IMR-90 (cell line): ENCODE results near the gene TMEM117. TPM values are rescaled to one million over a fixed set of nuclear protein-coding genes. Genes with fewer than 3 reads are reported as not detected.

ENCODE experiments used
- ATAC-seq: fragments of 200-7000 bp; cut with Tn5 transposase; 2 replicates; pipeline ENCODE4 v1.9.1; 2020; ENCODE audit warnings: low read depth, mild to moderate bottlenecking, moderate library complexity
- BruUV-seq: library from RNA; stranded (reverse); fragments of 400-500 nt; replicated peaks from 2 replicates; lab custom pipeline; 2021; lab: Mats Ljungman, UMichigan
- CTCF ChIA-PET: fragments of 300-600 bp; formaldehyde crosslinking; extraction: SDS; loops from one replicate; lab custom pipeline; 2021; ENCODE audit warnings: antibody characterized with exemption; lab: Yijun Ruan, JAX
- POLR2A ChIA-PET: fragments of 300-600 bp; sonication (Branson Sonifier 250); formaldehyde crosslinking; loops from one replicate; lab custom pipeline; 2022; ENCODE audit warnings: antibody characterized with exemption; ENCODE audit not compliant: unreplicated experiment; lab: Charles Lee
- DNase-seq: peaks from one replicate; pipeline ENCODE4 v3.0.0; 2013
- H2AFZ ChIP-seq: replicated peaks from 2 replicates; pipeline ENCODE3; 2013; ENCODE audit warnings: low read length, mild to moderate bottlenecking; ENCODE audit not compliant: poor library complexity
- H2AK5ac ChIP-seq: 2 replicates; pipeline ENCODE4 v1.6.1; 2013; ENCODE audit warnings: low read depth, low read length, inconsistent platforms
- H2AK9ac ChIP-seq: replicated peaks from 2 replicates; pipeline ENCODE3; 2013; ENCODE audit warnings: mild to moderate bottlenecking, low read depth, low read length, moderate library complexity; ENCODE audit not compliant: poor library complexity
- H2BK120ac ChIP-seq: 2 replicates; pipeline ENCODE4 v1.6.1; 2013; ENCODE audit warnings: low read depth, low read length, inconsistent platforms
- H2BK15ac ChIP-seq: 3 replicates; pipeline ENCODE4 v1.6.1; 2013; ENCODE audit warnings: low read depth, low read length, inconsistent platforms
- H2BK20ac ChIP-seq: 2 replicates; pipeline ENCODE4 v1.6.1; 2013; ENCODE audit warnings: low read depth, mild to moderate bottlenecking, inconsistent platforms, low read length, moderate library complexity
- H2BK5ac ChIP-seq: 2 replicates; pipeline ENCODE4 v1.6.1; 2013; ENCODE audit warnings: mild to moderate bottlenecking, low read depth, low read length, inconsistent platforms; ENCODE audit not compliant: poor library complexity, severe bottlenecking
- H3K14ac ChIP-seq: replicated peaks from 2 replicates; pipeline ENCODE4 v1.6.1; 2013; ENCODE audit warnings: low read depth, low read length, inconsistent platforms
- H3K18ac ChIP-seq: 2 replicates; pipeline ENCODE4 v1.6.1; 2013; ENCODE audit warnings: low read depth, low read length, control low read depth
- H3K23ac ChIP-seq: 2 replicates; pipeline ENCODE4 v1.6.1; 2013; ENCODE audit warnings: low read depth, low read length, inconsistent platforms
- H3K27ac ChIP-seq: 2 replicates; pipeline ENCODE4 v1.5.1; 2013; ENCODE audit warnings: mild to moderate bottlenecking, control low read depth, low read length; ENCODE audit not compliant: insufficient read depth
- H3K27me3 ChIP-seq: 2 replicates; pipeline ENCODE4 v1.6.1; 2013; ENCODE audit warnings: low read length; ENCODE audit not compliant: control insufficient read depth, insufficient read depth
- H3K36me3 ChIP-seq: 2 replicates; pipeline ENCODE4 v1.6.1; 2013; ENCODE audit warnings: low read length, mixed read lengths; ENCODE audit not compliant: control insufficient read depth, insufficient read depth
- H3K4ac ChIP-seq: 2 replicates; pipeline ENCODE4 v1.6.1; 2013; ENCODE audit warnings: low read depth, low read length, inconsistent platforms
- H3K4me1 ChIP-seq: 2 replicates; pipeline ENCODE4 v1.6.1; 2013; ENCODE audit warnings: low read length, mixed read lengths; ENCODE audit not compliant: control insufficient read depth, insufficient read depth
- H3K4me2 ChIP-seq: 2 replicates; pipeline ENCODE4 v1.6.1; 2013; ENCODE audit warnings: low read depth, mild to moderate bottlenecking, control low read depth, low read length, moderate library complexity
- H3K4me3 ChIP-seq: 2 replicates; pipeline ENCODE4 v1.5.1; 2013; ENCODE audit warnings: low read depth, mild to moderate bottlenecking, control low read depth, low read length, moderate library complexity; ENCODE audit not compliant: insufficient read depth
- H3K56ac ChIP-seq: 2 replicates; pipeline ENCODE4 v1.6.1; 2013; ENCODE audit warnings: low read length, inconsistent platforms; ENCODE audit not compliant: insufficient read depth; ENCODE audit errors: extremely low read depth
- H3K79me1 ChIP-seq, 2 experiments: 2 replicates each; pipeline ENCODE4 v1.6.1; 2013; ENCODE audit warnings: low read length in 2 of 2, inconsistent platforms in 1 of 2, low read depth in 1 of 2
- H3K9ac ChIP-seq: 2 replicates; pipeline ENCODE4 v1.6.1; 2013; ENCODE audit warnings: low read depth, low read length, control low read depth
- H3K9me1 ChIP-seq: 2 replicates; pipeline ENCODE4 v1.6.1; 2013; ENCODE audit warnings: low read length, inconsistent platforms; ENCODE audit not compliant: insufficient read depth
- H3K9me3 ChIP-seq: 2 replicates; pipeline ENCODE4 v1.6.1; 2013; ENCODE audit warnings: low read length; ENCODE audit not compliant: control insufficient read depth, insufficient read depth
- H4K20me1 ChIP-seq: 2 replicates; pipeline ENCODE4 v1.6.1; 2013; ENCODE audit warnings: low read length, inconsistent platforms; ENCODE audit not compliant: insufficient read depth
- H4K5ac ChIP-seq: 2 replicates; pipeline ENCODE4 v1.6.1; 2013; ENCODE audit warnings: mild to moderate bottlenecking, low read depth, low read length, control low read depth
- H4K8ac ChIP-seq, 2 experiments: 2 replicates each; pipeline ENCODE4 v1.6.1; 2013; ENCODE audit warnings: low read depth in 2 of 2, low read length in 2 of 2, control low read depth in 1 of 2, inconsistent platforms in 1 of 2
- H4K91ac ChIP-seq: 2 replicates; pipeline ENCODE4 v1.6.1; 2013; ENCODE audit warnings: low read depth, low read length, inconsistent platforms; ENCODE audit not compliant: insufficient read depth
- BHLHE40 ChIP-seq: fragments of 150-350 bp; IDR thresholded peaks from 2 replicates; pipeline ENCODE4 v1.6.1; 2016; ENCODE audit warnings: mild to moderate bottlenecking, low read depth, low read length
- CEBPB ChIP-seq: IDR thresholded peaks from 2 replicates; pipeline ENCODE4 v1.6.1; 2012; ENCODE audit warnings: low read depth, low read length, improper control_type of control experiment
- CHD1 ChIP-seq: IDR thresholded peaks from 2 replicates; pipeline ENCODE4 v1.6.1; 2012; ENCODE audit warnings: low read depth, low read length, improper control_type of control experiment
- FOS ChIP-seq: fragments of 150-350 bp; IDR thresholded peaks from 2 replicates; pipeline ENCODE4 v1.6.1; 2016; ENCODE audit warnings: low read depth, low read length
- MAFK ChIP-seq: IDR thresholded peaks from 2 replicates; pipeline ENCODE4 v1.6.1; 2012; ENCODE audit warnings: low read depth, low read length, improper control_type of control experiment
- MAZ ChIP-seq: IDR thresholded peaks from 2 replicates; pipeline ENCODE4 v1.6.1; 2012; ENCODE audit warnings: low read depth, mild to moderate bottlenecking, low read length, improper control_type of control experiment, moderate library complexity, borderline replicate concordance
- MXI1 ChIP-seq: IDR thresholded peaks from 2 replicates; pipeline ENCODE4 v1.6.1; 2012; ENCODE audit warnings: low read depth, mild to moderate bottlenecking, low read length, moderate library complexity, borderline replicate concordance
- NFE2L2 ChIP-seq: fragments of 150-350 bp; IDR thresholded peaks from 2 replicates; pipeline ENCODE4 v1.6.1; 2016; ENCODE audit warnings: low read depth, mild to moderate bottlenecking, low read length
- POLR2A ChIP-seq: IDR thresholded peaks from 2 replicates; pipeline ENCODE4 v1.6.1; 2012; ENCODE audit warnings: mild to moderate bottlenecking, low read depth, low read length
- RAD21 ChIP-seq: IDR thresholded peaks from 2 replicates; pipeline ENCODE4 v1.6.1; 2012; ENCODE audit warnings: low read length, improper control_type of control experiment
- RCOR1 ChIP-seq: IDR thresholded peaks from 2 replicates; pipeline ENCODE4 v1.6.1; 2012; ENCODE audit warnings: mild to moderate bottlenecking, low read length, improper control_type of control experiment; ENCODE audit not compliant: insufficient replicate concordance
- RFX5 ChIP-seq: IDR thresholded peaks from 2 replicates; pipeline ENCODE4 v1.8.0; 2012; ENCODE audit warnings: low read depth, mild to moderate bottlenecking, low read length, moderate library complexity
- SMC3 ChIP-seq: fragments of 150-350 bp; IDR thresholded peaks from 2 replicates; pipeline ENCODE4 v1.6.1; 2016; ENCODE audit warnings: low read depth, mild to moderate bottlenecking, antibody characterized with exemption, low read length, moderate library complexity
- whole genome bisulfite sequencing, 2 experiments: methylation state at CpG; one replicate each; pipeline versions ENCODE4 v1.1.5 to v1.1.7; 2013; ENCODE audit warnings: missing lambda C conversion rate in 2 of 2; ENCODE audit not compliant: insufficient read length in 1 of 2; ENCODE audit errors: extremely low coverage in 2 of 2; 5-methylcytosine and 5-hydroxymethylcytosine counted together
- dilution Hi-C: fragments of 300-500 bp; cut with HindIII; formaldehyde crosslinking; loops from one replicate; pipeline ENCODE4 v1.14.3; 2018; ENCODE audit warnings: low sequenced_read_pairs; ENCODE audit not compliant: unreplicated experiment
- in situ Hi-C: fragments of 300-500 bp; cut with MboI; formaldehyde crosslinking; loops from 3 replicates; pipeline ENCODE4 v1.14.3; 2019; ENCODE audit warnings: low sequenced_read_pairs, inconsistent platforms, mixed read lengths
- intact Hi-C: fragments of 100-400 bp; cut with micrococcal nuclease; formaldehyde crosslinking; loops from 2 replicates; pipeline ENCODE4 v1.10.0; 2022
- polyA plus RNA-seq, 3 experiments: library from polyadenylated mRNA; depleted of rRNA; stranded (reverse); fragments of >200 nt; gene quantifications; 2 replicates each; pipeline ENCODE4 v1.2.3, GENCODE V29; 2012; ENCODE audit warnings: low replicate concordance in 1 of 3
- total RNA-seq: library from RNA; depleted of rRNA; stranded (reverse); fragments of >200 nt; gene quantifications from 2 replicates; pipeline ENCODE4 v1.2.3, GENCODE V29; 2012
- TF ChIP-seq, protein P1 (sequence below): fragments of 150-350 bp; IDR thresholded peaks from 2 replicates; pipeline ENCODE4 v1.6.1; 2017; ENCODE audit warnings: mild to moderate bottlenecking, antibody characterized with exemption, low read length, low read depth
- TF ChIP-seq, protein P2 (sequence below): conservative IDR thresholded peaks from 2 replicates; pipeline ENCODE4 v1.5.1; 2012; ENCODE audit warnings: mild to moderate bottlenecking, low read depth, low read length, improper control_type of control experiment
- TF ChIP-seq, protein P3 (sequence below): fragments of 150-350 bp; IDR thresholded peaks from 2 replicates; pipeline ENCODE4 v1.6.1; 2016; ENCODE audit warnings: low read depth, mild to moderate bottlenecking, low read length, moderate library complexity, borderline replicate concordance

TMEM117 gene
- total and polyA plus RNA-seq, 2 of the 4 experiments (the other 2 are of a cell fraction), result 8.7 to 21.0 TPM

DNA sequence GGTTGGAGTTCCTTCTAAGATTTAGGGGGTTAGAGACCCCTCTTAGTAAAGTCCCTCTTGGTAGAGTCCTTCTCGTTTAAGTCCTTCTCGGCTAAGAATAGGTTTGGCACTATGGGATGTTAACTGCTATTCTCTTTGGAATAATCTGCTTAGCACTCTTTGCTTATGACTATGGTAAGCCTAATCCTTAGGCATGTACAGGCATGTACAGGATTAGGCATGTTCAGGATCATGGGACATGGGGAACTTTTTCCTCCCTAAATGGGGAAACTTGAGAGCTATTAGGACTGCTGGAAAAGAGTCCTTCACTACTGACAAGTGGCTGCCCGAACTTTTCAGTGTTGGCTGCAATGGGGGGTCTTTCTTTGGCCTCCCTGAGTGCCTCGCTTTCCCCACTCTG, 193.3 kb downstream of the TMEM117 start:
- no peak overlapping the region for H3K56ac ChIP-seq
- no peak overlapping the region for H2BK20ac ChIP-seq
- intact Hi-C loops, result no loop called here
- H3K4me3 ChIP-seq, result no peak overlapping the region
- no peaks in the 10 kb centered on the region for H3K4me1 ChIP-seq
- no peak overlapping the region for H2BK120ac ChIP-seq
- H3K9ac ChIP-seq, result no peak overlapping the region
- no peaks in the 10 kb centered on the region for H3K27me3 ChIP-seq
- H3K23ac ChIP-seq, result no peak overlapping the region
- dilution Hi-C loops, result no loop called here
- H4K20me1 ChIP-seq, result no peaks in the 10 kb centered on the region
- no peaks in the 10 kb centered on the region for H3K9me3 ChIP-seq
- no peak overlapping the region for H3K4me2 ChIP-seq
- H3K36me3 ChIP-seq, result no peaks in the 10 kb centered on the region
- in situ Hi-C loops, result no loop called here
- no peak overlapping the region for H4K91ac ChIP-seq
- no peak overlapping the region for H2AFZ ChIP-seq
- no peak overlapping the region for H2AK5ac ChIP-seq
- no peak overlapping the region for H3K18ac ChIP-seq
- no peak for ATAC-seq
- ChIA-PET CTCF (interaction anchor here (0.9 kb wide), 1 partner anchor 10 kb away, joined by 3 read pairs; no protein-coding TSS in a partner anchor), POLR2A (no interaction called here)
- BruUV-seq, result no TSS peak
- WGBS, 2 experiments, result no CpG with 5 or more reads among the region's 4 CpGs
- H3K9me1 ChIP-seq, result no peaks in the 10 kb centered on the region
- H4K5ac ChIP-seq, result no peak overlapping the region
- no peak overlapping the region for H4K8ac ChIP-seq
- no peak overlapping the region for H2AK9ac ChIP-seq
- no peak for TF ChIP-seq RCOR1
- TF ChIP-seq MAZ, result no peak
- TF ChIP-seq, protein P1, sequence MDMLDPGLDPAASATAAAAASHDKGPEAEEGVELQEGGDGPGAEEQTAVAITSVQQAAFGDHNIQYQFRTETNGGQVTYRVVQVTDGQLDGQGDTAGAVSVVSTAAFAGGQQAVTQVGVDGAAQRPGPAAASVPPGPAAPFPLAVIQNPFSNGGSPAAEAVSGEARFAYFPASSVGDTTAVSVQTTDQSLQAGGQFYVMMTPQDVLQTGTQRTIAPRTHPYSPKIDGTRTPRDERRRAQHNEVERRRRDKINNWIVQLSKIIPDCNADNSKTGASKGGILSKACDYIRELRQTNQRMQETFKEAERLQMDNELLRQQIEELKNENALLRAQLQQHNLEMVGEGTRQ, result no peak
- TF ChIP-seq CEBPB, result no peak
- no peak for TF ChIP-seq SMC3
- TF ChIP-seq POLR2A, result no peak
- TF ChIP-seq, protein P2, sequence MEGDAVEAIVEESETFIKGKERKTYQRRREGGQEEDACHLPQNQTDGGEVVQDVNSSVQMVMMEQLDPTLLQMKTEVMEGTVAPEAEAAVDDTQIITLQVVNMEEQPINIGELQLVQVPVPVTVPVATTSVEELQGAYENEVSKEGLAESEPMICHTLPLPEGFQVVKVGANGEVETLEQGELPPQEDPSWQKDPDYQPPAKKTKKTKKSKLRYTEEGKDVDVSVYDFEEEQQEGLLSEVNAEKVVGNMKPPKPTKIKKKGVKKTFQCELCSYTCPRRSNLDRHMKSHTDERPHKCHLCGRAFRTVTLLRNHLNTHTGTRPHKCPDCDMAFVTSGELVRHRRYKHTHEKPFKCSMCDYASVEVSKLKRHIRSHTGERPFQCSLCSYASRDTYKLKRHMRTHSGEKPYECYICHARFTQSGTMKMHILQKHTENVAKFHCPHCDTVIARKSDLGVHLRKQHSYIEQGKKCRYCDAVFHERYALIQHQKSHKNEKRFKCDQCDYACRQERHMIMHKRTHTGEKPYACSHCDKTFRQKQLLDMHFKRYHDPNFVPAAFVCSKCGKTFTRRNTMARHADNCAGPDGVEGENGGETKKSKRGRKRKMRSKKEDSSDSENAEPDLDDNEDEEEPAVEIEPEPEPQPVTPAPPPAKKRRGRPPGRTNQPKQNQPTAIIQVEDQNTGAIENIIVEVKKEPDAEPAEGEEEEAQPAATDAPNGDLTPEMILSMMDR, result no peak
- TF ChIP-seq BHLHE40, result no peak
- TF ChIP-seq FOS, result no peak
- TF ChIP-seq MAFK, result no peak
- no peak for TF ChIP-seq RFX5
- no peak for TF ChIP-seq NFE2L2
- TF ChIP-seq RAD21, result no peak
- no peak for TF ChIP-seq CHD1
- TF ChIP-seq MXI1, result no peak
- TF ChIP-seq, protein P3, sequence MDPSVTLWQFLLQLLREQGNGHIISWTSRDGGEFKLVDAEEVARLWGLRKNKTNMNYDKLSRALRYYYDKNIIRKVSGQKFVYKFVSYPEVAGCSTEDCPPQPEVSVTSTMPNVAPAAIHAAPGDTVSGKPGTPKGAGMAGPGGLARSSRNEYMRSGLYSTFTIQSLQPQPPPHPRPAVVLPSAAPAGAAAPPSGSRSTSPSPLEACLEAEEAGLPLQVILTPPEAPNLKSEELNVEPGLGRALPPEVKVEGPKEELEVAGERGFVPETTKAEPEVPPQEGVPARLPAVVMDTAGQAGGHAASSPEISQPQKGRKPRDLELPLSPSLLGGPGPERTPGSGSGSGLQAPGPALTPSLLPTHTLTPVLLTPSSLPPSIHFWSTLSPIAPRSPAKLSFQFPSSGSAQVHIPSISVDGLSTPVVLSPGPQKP, result no peak
- DNase-seq, result no peak
- H3K79me1 ChIP-seq, result no peaks in the 10 kb centered on the region
- H3K14ac ChIP-seq, result no peak overlapping the region
- no peak overlapping the region for H3K27ac ChIP-seq
- no peak overlapping the region for H2BK15ac ChIP-seq
- H2BK5ac ChIP-seq, result no peak overlapping the region
- H3K4ac ChIP-seq, result no peak overlapping the region
